SKM-1 (cell line): ENCODE data around the gene CDKN3.
A peak's percentile ranks its signal among the peaks of the same experiment; 100 is the strongest.

Experiments
- DNase-seq: peaks from one replicate; lab custom pipeline; 2025; ENCODE audit not compliant: unreplicated experiment; lab: John Stamatoyannopoulos, UW

CDKN3 gene, protein sequence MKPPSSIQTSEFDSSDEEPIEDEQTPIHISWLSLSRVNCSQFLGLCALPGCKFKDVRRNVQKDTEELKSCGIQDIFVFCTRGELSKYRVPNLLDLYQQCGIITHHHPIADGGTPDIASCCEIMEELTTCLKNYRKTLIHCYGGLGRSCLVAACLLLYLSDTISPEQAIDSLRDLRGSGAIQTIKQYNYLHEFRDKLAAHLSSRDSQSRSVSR

DNA sequence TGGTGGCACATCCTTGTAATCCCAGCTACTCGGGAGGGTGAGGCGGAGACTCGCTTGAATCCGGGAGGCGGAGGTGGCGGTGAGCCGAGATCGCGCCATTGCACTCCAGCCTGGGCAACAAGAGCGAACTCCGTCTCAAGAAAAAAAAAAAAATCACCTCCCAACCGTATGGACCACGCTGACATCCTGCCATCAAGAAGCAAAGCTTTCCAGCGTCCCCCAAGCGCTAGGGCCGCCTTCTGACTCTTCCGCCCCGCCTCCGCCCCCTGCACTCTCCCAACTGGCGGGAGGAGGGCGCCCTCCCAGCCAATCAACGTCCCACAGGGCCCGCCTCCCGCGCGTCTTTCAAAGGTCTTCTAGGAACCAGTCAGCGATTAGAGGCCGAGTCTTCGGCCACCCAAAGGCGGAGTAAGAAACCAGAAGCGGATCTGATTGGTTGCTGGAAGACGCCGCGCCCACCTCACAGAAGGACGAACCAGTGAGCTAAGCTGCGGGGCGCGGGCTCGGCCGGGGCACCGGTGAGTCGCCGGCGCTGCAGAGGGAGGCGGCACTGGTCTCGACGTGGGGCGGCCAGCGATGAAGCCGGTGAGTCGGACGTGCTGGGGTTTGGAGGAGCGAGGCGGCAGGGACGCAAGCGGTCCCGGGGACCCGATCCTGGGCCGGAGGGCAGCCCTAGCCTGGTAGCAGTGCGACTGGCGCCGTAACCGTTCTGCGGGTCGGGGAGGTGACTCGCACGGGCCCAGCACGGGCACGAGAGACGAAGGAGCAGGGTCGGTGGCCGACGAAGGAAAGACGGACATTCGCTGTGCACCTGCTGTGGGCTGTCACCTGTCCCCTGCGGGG is at the start of gene CDKN3:
CDKN3 (plus strand) TSS at position 515 of the 843 bp plus-strand sequence; CDS start at position 577, 62 bp downstream.
- peak; percentile 60 for DNase-seq

DNA sequence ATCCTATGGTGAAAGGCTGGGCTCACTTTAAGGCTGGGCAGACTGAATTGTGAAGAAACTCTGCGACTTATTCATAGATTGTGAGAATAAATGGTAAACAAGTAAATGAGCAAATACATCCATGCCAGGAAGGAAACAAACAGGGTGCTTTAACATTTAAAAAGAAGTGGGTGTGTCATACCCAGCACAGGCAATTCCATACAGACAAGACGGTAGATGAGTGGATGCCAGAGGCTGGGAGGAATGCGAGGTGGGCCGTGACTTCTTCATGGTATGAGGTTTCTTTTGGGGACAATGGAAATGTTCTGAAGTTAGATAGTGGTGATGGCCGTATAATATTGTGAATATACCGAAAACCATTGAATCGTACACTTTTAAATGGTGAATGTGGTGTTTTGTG is 49.8 kb upstream of the CDKN3 start:
- no peak for DNase-seq

DNA sequence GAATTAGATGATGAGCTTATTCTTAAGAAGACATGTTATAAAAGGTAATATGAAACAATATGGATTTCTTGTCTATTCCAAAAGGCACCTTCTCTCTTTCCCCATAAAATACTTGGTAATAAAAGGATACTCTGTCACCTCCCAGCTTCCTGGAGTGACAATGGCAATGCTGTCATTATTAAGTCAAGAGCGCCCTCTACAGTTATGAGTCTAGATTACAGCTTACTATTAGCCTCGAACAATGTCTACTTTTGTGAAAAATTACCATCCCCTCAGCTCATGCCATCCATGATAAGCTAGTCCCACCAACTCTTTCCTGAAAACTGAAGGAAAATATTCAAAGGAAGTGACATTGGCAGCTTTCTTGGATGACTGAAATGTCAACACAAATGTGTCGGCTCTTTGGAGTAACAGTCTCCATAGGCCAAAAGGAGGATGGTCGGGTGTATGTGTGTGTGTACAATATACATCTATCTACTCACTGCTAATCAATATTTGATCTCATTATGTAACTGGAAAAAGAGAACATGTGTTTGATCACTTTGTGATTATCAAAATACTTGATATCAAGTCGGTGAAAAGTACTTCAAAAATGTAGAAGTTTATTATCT is 48.7 kb upstream of the CDKN3 start:
- peak; percentile 16 for DNase-seq

DNA sequence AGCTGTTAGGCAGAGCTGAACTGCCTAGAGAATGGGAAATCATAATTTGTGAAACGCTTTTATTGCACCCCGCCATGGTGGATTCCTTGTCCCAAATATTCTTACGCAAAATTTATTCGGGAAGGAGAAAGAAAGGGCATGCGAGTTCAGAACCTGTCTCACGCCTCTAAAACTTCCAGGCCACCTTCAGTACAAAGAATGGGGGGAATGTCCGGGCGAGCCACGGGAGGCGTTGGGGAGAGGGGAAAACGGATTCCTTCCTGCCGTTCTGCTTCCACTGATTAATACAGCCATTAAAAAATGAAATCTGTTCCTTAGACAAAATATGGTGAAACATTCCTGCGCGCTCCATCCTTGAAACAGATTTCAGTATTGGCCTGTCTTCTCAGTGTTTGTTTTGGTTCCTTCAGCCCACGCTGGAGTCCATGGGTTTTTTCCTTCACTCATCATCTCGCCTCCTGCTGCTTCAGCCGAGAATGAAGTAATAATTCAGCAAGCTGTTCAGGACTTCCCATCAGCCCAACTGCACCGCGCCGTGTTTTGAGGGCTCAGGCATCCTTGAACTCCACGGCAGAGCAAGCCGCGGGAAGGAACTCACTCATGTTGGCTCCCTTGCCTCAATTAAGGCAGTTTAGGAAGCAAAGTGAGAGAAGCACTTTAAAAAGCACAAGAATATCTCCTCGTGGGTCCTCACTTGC is 47.7 kb upstream of the CDKN3 start:
- DNase-seq: no peak

DNA sequence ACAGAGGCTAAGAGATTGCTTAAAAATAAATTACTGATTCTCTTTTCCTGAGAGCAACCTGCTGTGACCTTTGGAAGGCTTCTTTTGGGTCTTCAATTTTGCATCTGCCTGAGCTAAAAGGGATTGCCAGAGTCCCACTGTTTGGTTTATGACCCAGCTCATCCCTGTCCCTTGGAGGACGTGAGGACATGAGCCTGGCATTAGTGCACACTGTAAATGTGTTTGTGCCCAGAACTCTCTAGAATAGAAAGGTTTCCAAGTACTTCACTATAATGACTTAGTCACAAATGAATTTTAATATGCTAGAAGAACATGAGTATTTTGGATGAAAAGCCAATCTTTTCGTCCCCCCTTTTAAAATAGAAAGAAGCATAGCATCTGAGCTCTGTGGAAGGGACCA is 47.1 kb upstream of the CDKN3 start:
- no peak for DNase-seq

DNA sequence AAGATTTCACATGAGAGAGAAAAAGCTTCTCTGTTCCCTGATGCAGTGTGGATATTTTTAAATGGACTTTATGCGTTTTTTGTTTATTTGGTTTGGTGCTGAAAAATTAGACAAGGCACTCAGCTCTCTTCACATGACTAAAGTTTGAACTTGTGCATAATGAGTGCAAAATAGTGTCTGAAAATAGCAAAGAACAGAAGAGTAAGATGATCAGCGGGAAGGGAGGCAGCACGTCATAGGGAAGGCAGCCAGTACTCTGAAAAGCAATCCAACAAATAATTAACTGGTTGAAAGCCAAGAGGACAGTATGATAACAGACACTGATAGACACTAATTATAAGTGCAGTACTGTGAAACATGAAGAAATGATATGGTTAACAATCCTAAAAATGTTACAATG is 46.6 kb upstream of the CDKN3 start:
- no peak for DNase-seq

DNA sequence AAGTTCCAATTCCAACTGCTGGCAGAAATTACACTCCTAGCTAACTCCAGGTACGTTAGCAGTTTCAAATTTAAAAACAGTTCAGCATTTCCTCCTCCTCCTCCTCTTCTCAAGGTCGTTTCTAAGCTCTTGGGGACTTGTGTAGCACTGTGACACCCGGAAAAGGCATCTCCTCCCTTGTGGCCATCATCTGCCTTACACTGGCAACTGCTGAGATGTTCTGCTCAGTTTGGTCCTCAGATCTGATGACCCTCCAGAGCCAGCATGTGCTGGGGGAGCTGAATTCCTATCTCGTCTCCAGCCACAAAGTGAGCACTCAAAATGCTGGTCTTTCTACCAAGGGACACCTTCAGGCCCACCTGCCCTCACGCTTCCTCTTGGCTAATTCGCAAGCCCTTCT is 43.5 kb upstream of the CDKN3 start:
- no peak for DNase-seq

DNA sequence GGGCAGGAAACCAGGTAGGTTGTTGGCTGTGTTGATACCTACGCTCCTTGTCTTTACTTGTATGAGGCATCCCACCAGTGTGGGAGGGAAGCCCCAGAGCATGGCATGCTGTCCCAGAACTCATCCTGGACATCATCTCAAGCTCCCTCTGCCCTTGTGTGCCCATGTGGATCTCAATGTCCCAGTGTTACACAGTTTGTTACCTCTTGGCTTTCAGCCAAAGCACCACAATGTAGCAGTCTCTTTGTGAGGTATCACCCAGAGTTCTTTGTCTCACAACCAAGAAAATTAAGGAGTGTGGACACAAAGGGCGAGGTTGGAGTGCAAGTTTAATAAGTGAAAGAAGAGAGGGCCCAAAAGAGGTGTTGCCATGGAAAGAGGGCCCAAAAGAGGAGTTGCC is 43.1 kb upstream of the CDKN3 start:
- DNase-seq: no peak

DNA sequence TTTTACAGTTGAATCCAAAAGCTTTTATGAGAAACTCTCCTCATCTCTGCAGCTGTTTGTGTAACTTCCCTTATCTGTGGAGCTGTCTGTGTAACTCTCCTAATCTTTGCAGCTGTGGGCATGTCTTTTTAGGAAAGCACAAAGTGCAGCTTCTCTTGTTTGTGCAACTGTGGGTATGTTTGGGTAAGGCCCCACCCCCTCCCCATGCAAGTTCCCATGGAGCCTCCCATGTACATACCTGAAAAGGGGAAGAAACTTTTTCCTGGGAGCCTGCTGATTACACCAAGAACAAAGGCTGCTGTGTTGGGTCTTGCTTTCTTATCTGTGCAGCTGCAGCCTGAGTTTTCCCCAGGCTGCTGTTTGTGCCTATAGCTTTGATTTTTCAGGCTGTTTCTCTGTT is 42.7 kb upstream of the CDKN3 start:
- DNase-seq: peak; percentile 29

DNA sequence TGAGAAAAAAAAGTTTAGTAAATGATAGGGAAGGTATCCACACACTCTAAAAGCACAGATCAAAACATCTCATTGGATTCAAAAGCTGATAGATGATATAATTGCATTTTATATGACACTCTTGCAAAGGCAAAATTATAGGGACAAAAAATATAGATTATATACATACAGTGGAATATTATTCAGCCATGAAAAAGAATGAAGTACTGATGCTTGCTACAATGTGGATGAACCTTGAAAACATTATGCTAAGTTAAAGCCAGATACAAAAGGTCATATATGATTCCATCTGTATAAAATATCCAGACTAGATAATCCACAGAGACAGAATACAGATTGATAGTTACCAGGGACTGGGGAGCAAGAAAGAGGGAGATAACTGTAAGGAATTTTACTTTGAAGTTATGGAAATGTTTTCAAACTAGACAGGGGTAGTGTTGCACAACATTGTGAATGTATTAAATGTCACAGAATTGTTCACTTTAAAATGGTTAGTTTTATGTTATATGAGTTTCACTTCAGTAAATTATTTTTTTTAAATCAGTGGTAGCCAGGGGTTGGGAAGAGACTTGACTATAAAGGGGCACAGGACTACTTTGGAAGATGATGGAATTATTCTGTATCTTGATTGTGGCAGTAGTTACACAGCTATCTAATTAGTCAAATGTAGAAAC is 41.7 kb upstream of the CDKN3 start:
- no peak for DNase-seq

DNA sequence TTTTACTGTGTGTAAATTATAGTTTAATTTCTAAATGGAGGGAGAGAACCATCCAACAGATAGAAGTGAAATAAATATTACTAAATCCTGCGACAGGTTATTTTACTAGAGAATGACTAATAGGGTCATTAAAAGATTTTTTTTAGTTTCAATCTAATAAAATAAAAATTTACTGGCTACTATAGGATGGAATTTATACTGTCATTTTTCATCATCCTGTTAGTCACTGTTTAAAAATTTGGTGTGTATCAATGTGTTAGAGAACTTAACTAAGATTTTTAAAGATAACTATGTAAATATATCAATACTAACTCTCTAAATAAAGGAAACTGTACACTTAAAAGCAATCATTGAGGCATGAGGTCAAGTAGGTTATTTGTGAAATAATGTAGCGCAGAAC is 41.1 kb upstream of the CDKN3 start:
- DNase-seq: no peak

DNA sequence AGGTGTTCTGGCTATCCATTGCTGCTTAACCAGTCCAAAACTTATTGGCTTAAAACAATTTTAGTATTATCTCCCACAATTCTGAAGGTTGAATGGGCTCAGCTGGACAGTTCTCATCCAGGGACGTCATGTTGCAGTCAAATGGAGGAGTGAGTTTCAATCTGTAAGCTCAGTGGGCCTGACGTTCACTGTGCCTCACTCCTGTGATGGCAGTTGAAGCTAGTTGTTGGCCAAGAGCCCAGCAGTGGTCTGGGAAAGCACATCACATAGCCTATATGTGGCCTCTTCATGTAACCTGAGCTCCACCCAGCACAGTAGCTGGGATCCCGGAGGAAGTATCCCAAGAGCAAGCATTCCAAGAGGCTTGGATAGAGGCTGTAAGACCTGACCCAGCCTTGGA is 40.6 kb upstream of the CDKN3 start:
- DNase-seq: no peak

DNA sequence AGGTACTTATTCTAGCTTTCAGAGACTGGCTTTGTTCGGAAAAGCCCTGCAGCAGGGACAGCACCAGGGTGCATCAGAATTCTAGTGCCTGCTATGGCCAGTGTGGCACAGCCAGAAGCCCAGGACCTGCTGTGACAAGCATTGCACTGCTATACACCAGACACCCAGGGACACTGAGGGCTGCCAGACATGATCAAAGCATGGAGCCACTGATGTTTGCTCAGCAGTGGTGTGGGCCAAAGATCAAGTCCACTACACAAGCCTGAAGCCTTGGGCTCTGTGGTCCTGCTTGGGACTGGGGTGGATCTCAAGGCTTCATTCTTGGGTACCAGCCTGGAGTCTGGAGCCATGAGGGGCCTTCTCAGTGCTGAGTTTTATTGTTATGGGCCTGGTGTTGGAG is 36.1 kb upstream of the CDKN3 start:
- DNase-seq: no peak

DNA sequence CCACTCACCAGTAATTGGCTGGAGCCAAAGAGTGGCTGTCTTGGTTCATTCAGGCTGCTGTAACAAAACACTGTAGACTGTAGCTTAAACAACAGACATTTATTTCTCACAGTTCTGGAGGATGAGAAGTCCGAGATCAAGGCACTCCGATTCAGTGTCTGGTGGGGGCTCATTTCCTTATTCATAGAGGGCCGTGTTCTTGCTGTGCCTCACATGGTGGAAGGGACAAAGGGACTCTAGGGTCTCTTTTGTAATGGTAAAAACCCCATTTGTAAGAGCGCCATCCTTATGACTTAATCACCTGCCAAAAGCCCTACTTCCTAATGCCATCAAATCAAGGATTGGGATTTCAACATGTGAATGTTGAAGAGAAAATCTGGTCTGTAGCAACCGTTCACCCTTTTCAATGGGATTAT is 34.7 kb upstream of the CDKN3 start:
- no peak for DNase-seq

DNA sequence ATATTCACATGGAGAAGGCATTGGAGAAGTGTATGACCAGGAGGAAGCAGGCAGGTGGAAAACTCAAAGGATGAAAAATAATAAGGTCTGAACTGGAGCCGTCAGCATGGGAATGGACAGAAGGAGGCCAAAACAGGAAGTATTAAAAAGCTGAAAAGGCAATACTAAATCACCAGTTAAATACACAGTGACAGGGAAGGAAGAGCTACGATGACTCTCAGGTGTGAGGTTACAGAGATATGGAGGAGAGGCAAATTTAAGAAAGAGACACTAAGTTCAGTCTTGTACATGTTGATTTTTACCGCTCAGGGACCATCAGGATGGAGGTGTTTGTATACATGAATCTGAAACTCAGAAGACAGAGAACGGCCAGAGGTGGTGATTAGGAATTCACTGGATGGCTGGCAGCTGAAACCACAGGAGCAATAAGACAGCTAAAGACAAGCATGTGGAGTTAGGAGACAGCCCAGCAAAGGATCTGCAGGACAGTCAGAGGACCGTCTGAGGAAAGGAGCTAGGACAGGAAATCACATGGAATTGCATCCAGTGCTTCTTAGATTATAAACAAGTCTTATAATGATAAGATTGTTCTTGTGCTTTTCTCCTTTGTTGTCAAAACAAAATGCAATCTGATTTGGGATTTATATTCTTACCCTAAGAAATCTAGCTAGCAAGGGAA is 33.9 kb upstream of the CDKN3 start:
- no peak for DNase-seq

DNA sequence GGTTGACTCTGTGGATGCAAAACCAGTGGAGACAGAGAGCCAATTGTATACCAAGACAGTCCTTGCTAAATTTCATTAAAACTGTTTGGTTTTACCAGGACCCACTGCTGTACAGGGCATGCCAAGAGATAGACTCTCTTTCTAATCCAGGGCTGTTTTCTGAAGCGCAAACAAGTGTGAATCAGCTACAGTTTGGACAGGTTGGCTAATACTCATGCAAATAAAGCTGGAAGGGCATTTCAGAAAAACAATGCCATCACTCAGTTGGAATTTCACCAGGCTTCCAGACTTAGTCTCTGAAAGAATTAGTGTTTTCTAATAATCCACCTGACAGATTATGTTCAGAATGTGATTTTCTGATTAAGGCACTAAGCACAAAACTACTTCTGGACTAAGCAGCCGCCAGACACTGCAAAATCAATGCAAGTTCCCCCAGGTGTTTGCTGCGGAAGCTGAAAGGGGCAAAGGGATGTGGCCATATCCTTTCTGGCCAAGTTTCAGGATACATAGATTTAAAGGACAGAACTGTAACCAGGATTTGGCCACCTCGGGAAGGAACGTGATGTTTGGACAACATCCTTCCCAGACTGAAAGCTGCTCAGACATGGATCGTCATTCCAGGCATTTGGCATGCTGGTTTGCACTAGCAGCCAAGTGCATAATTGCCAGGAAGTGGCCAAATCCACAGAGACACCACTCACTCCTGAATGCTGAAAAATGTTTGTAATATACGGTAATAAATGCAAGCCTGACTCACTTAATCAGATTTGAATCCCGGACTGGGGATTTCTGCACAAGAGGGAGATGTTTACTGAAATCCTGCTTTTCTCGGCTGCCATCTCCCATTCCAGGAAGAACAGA is 32.0 kb upstream of the CDKN3 start:
- no peak for DNase-seq

DNA sequence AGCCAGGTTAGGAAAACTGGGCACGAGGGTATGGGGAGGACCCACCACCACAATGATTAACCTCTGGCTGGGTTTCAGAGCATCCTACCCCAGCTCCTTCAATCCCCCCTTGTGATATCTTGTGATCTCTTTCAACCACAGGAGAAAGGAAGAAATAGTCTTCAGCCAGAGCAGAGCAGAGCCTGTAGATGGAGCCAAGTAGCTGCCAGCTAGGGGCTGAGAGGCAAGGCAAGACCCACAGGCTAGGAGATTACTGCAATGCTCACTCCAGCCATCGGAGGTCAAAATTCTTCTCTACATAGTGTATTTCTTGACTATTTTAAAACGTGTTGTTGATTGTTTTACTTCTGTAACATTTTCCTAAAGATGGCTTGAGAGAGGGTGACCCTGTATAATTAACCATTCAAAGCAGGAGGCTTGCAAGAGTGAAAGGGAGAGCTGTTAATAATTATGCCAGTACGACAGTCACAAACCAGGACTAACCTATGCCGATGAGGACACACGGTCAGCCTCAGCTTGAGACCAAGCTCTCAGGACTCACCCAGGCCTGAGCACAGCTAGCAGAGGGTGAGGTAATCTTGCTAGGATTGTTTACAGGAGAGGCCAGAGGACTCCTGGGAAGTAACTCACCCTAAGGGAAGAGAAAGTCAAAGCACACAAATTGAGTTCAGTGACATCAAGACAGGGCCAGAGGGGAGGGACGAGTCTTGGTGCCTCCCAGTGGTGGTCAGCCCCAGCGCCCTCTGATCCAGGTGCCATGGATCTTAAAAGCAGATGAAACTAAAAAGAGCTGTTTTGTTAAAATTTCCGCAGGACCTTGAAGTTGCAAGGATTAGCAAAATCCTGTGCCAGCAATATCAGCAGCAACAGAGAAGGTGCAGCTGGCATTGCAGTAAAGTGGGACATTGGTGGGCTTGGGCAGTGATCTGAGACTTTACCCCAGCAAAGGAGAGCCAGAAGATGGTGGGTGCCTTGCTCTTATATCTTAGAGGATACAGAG is 29.8 kb upstream of the CDKN3 start:
- no peak for DNase-seq

DNA sequence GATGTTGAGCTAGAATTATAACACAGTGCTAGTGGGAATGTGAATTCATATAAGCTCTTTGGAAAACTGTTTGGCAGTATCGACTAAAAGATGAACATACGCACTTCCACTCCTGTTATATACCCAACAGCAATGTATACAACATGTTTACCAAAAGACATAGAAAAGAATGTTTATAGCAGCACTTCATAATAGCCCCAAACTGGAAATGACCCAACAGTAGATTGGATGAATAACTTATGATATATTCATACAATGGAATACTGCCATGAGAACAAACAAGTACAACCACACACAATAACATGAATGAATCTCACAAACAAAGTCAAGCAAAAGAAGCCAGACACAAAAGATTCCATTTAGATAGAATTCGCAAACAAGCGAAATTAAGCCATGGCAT is 28.5 kb upstream of the CDKN3 start:
- no peak for DNase-seq
